Activated CD4-positive, alpha-beta T cell treated with anti-CD3 and anti-CD28 coated beads, Interleukin-2, amount 50 U/mL, for 1 hour (primary cell): ENCODE data around the gene FAM13C.
A peak's percentile ranks its signal among the peaks of the same experiment; 100 is the strongest.
"Not testable (repeated sequence)": the region's sequence is repeated elsewhere in the genome, so short reads cannot be mapped to it uniquely, and the experiment has no call there.

ENCODE experiments used
- DNase-seq: peaks from one replicate; pipeline ENCODE4 v3.0.0-alpha.2; 2020

FAM13C gene

DNA sequence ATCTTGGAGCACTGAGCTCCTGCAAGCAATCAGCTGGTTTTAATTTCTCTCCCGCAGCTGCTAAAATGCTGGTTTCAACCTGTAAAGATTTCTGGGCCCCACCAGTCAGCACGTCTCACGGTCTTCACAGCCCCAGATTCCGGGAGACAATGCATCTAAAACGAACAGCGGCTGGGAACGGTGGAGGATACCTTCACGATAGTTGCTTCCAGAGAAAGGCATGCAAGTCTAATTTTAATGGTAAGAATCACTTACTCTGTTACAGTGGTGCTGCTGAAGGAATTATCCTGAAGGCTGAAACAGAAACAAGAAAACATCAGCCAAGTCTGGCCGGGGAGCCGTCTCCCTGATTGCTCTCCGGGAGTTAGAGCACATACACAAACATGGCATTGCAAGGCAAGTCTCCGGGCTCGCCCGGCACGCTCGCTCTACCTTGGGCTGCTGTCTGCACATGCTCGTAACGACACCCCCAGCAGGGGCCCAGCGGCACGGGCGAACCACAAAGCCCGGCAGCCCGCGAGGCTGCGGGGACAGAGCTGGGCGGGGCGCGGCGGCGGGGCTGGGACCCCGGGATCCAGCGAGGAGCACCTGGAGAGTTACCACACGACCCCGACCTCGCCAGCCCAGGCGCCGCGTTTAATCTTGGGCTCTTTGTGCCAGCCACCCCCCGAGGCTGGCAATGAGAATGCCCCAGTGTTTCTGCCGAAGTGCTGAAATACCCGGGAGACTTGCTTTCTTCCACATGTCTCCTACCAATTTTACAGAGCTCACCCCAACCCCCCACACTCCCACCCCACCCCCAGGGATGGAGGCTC is at the start of gene FAM13C:
Gene FAM13C, minus strand, starts transcription at position 406 of the 815 bp plus-strand sequence. Its CDS starts 89 bp downstream, at position 317.
- DNase-seq: peak; percentile 3

GRCh38 chr10:59405235-59405634 is 42.9 kb upstream of the FAM13C start:
- no peak for DNase-seq

DNA sequence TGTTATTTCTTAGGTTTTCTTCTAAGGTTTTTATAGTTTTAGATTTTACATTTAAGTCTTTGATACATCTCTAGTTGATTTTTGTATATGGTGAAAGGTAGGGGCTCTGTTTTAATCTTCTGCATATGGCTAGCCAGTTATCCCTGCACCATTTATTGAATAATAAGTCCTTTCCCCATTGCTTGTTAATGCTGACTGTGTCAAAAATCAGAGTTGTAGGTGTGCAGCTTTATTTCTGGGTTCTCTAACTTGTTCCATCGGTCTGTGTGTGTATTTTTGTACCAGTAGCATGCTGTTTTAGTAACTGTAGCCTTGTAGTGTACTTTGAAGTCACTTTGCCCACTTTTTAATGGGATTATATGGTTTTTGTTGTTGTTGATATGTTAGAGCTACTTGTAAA is 37.9 kb upstream of the FAM13C start:
- DNase-seq: no peak

DNA sequence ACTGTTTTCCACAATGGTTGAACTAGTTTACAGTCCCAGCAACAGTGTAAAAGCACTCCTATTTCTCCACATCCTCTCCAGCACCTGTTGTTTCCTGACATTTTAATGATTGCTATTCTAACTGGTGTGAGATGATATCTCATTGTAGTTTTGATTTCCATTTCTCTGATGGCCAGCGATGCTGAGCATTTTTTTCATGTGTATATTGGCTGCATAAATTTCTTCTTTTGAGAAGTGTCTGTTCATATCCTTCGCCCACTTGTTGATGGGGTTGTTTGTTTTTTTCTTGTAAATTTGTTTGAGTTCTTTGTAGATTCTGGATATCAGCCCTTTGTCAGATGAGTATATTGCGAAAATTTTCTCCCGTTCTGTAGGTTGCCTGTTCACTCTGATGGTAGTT is 37.0 kb upstream of the FAM13C start:
- not testable (repeated sequence) for DNase-seq

GRCh38 chr10:59397961-59398360 is 35.6 kb upstream of the FAM13C start:
- DNase-seq: no peak

DNA sequence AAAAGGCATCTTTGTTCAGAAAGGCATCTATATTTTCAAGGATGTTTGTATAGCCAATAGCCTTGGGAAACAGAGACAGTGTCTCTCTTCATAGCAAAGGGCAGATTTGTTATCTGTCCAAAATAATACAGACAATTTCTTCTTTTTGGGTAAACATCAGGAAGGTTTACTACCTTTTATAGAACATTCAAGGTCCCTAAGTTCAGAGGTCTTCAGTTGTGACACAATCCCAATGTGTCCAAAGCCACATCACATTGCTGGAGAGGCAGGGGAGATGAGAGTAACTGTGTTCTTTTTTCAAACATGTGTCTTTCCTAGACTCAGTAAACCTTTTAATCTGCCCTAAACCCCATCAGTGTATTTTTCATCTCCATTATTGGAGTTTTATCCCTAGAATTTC is 33.6 kb upstream of the FAM13C start:
- no peak for DNase-seq

DNA sequence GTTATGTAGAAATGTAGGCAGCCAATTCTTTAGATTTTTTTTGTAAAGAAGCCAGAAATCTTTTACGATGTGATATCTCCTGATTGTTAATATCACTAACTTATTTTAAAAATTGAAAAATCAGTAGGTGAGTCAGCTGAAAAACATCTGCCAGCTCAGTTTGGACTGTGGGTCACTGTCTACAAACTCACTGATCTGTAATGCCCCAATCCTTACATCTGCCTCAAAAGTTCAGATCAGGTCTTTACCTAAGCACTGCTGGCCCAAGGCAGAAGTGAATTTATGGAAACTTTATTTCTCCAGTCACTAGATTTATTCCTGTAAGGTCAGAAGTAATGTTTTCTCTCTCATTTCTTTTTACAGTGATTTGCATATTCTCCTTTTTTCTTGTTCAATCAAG is 31.0 kb upstream of the FAM13C start:
- DNase-seq: no peak

DNA sequence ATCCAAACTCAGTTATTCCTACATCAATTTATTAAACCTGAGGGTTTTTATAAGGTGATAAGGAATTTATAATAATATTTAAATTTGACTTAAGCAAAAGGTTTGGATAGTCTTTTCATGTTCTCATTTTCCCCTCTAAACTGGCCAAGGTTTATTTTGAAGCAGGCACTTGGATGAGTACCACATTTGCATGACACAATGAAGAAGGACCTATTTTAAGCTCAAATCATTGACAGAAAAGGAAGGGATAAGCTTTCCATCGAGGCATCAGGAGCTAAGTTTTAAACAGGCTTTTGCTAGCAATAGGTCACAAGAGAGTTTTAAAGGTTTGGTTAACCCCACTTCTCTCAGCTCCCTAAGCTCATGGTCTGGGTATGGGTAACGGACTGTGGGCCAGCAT is 28.7 kb upstream of the FAM13C start:
- DNase-seq: no peak

DNA sequence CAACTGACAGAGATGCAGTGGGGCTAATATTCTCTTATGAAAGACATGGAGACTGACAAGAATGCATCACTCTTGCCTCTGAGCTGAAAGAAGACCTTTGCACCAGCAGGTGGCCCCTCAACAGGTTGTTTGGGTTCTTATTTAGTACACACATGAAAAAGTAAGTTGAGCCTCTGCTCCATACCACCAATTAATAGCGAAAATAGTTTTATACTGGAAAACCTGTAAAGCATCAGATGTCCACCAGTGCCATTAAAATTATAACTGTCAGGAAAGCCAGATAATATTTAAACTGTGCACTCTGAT is 26.3 kb upstream of the FAM13C start:
- no peak for DNase-seq

- DNase-seq: no peak
Measured at GRCh38 chr10:59387951-59388670, 25.8 kb upstream of the FAM13C start.

- no peak for DNase-seq
Measured at GRCh38 chr10:59384761-59385160, 22.4 kb upstream of the FAM13C start.

GRCh38 chr10:59383908-59384307 is 21.6 kb upstream of the FAM13C start:
- DNase-seq: no peak

DNA sequence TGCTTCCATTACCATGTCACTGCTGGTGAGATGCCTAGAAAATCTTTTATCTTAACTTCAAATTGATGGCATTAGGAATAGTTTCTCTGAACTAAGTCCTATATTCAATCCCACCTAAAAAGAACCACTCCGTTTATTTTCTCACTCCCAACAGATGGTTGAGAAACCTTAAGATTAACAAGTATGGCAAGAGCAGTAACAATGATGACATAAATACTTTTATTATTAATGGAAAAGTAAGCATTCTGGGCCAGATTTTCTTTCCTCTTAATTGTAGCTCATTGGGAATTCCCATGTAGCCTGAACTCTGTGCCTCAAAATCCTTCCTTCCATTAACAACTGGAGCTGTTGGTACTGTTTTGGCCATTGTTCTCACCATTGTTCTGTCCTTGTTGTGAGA is 21.1 kb upstream of the FAM13C start:
- no peak for DNase-seq

DNA sequence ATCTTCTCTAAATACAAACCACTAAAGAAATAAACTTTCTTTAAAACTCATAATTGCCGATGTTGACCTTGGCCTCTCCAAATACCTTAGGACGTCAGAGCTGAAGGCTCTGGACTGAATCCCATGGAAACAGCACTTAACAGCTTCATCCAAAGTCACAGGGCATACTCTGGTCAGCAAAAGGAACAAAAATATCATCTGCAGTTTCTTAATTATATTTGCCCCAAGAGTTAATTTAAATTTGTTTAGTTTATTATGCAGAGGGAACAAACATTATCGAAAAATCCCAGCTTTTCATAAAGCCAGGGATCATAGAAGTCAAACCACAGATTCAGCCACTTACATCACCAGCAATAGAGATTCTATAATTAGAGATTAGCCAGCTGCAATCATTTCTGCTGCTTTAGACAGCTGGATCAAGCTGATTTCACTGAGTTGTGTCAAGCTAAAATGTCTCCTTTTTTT is 20.5 kb upstream of the FAM13C start:
- DNase-seq: no peak

DNA sequence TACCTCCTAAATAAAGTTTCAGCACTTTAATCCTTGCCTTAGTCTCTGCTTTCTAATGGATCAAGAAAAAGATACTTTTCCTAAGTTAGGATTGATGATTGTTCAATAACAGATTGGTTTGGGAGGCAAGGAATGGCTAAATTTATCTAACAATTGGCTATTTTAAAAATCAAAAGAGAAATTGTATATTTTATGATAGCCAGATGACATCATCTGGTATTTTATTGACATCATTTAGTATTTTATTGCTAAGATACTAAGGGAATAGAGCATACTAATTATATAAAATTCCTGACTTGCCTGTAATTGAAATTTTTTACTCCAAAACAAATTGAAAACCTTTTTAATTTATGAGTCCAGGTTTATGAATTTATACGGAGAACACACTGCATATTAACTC is 19.3 kb upstream of the FAM13C start:
- DNase-seq: no peak

- DNase-seq: no peak
Measured at GRCh38 chr10:59376846-59377245, 14.5 kb upstream of the FAM13C start.

DNA sequence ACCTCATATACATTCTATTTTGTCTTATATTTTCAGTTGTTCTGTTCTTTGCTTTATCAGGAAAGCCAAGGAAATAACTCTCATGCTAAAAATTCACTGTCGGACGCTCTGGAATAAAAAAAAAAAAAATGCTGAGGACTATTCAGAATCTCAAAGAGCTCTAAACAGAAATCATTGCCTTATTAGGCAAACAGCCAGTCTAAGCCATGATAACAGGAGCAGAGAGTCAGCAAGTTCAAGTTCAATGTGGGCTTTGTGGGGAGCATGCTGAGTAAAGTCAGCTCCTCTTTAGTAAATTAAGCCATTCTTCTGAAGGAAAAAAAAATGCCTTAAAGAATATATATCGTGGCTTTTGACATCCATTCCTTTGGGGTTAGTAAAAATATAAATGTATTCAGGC is 13.6 kb upstream of the FAM13C start:
- DNase-seq: no peak

- no peak for DNase-seq
Measured at GRCh38 chr10:59374916-59375315, 12.6 kb upstream of the FAM13C start.

DNA sequence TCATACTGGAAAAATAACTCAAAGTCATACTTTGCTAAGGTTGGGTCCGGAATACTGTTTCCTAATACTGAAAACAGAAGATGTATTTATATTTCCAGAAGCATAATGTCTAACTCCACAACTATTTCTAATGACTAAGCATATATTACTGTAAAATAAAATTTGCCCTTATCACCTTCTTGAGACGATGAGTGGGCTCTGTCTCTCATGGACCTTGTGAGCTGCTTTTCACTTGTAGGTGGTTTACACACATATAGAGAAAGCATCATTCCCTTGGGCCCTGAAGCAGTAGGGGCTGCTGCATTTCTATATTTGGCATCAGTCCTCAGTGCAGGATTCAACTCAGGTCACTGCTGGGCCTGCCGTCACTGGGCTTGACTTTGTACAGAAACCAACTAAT is 10.7 kb upstream of the FAM13C start:
- DNase-seq: no peak

GRCh38 chr10:59372543-59372942 is 10.2 kb upstream of the FAM13C start:
- no peak for DNase-seq

- DNase-seq: no peak
Measured at GRCh38 chr10:59366290-59366689, 3.9 kb upstream of the FAM13C start.

- DNase-seq: no peak
Measured at GRCh38 chr10:59363446-59363958, 1.2 kb upstream of the FAM13C start.

DNA sequence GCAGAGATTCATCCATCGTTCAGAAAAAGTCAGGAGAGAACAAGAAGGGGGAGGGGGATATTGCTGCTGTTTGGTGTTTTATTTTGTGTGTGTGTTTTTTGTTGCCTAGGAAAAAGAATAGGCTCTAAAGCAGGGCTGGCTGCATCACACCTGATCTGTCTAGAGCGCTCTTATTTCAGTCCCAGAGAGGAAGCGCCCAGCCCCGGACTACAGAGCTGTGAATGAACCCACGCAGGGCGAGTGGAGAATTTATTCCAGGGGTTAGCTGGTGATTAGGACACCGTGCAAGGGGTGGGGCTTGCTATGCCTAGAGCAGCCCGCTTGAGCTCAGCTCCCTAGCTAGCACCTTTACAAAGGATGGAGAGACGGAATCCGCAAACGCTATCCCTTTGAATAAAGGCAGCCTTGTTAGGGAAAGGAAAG is 621 bp upstream of the FAM13C start:
- peak; percentile 1 for DNase-seq

DNA sequence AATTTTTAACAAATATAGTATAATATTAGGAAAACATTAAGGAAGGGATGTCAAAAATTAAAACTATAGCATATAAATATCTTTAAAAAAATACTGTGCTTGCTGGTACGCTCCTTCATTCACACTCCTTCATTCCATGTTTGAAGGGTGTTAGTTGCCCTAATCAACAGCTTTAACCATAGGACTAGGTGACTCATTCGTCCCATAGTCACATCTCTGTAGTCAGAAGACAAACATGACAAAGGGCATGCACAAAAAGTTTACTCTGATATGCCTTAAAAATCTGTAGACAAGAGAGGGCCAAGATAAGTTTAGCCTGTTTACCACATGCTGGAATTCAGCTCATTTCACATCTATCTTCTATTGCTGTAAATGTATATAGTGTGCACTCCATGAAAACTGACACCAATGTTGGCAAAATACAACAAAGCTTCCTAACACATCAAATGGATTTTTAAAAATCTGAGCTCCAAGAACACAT is 646 bp downstream of the FAM13C start:
- DNase-seq: no peak
